GM10266 (cell line): ENCODE data around the gene BRI3.

Source experiments
- DNase-seq: peaks from one replicate; pipeline ENCODE4 v3.0.0; 2012; ENCODE audit errors: extremely low spot score
- CTCF ChIP-seq: IDR thresholded peaks from 2 replicates; pipeline ENCODE4 v1.5.1; 2012; ENCODE audit warnings: mild to moderate bottlenecking, low read depth; ENCODE audit not compliant: control insufficient read depth, insufficient read depth; ENCODE audit errors: missing control alignments

BRI3 gene

GRCh38 chr7:98236355-98237185, 44.9 kb upstream of the BRI3 start:
- no peak for DNase-seq
- no peak for TF ChIP-seq CTCF

- DNase-seq, result no peak
- no peak for TF ChIP-seq CTCF
Measured at GRCh38 chr7:98238076-98238475, 43.4 kb upstream of the BRI3 start.

GRCh38 chr7:98238976-98239375, 42.5 kb upstream of the BRI3 start:
- no peak for DNase-seq
- TF ChIP-seq CTCF, result no peak

- DNase-seq, result peak; percentile 73
- TF ChIP-seq CTCF, result peak; percentile 71
Measured at GRCh38 chr7:98240961-98241673, 40.4 kb upstream of the BRI3 start.

GRCh38 chr7:98241674-98242241, 39.7 kb upstream of the BRI3 start:
- no peak for TF ChIP-seq CTCF
- DNase-seq, result no peak

GRCh38 chr7:98242342-98242741, 39.1 kb upstream of the BRI3 start:
- DNase-seq, result no peak
- no peak for TF ChIP-seq CTCF
